VCaP (cell line): ENCODE results near the gene TCF25.
"Not testable (repeated sequence)": the region's sequence is repeated elsewhere in the genome, so short reads cannot be mapped to it uniquely, and the experiment has no call there.

Experiments used
- H3K27ac ChIP-seq: fragments of 450-650 bp; 2 replicates; pipeline ENCODE4 v1.5.1; 2017
- TF ChIP-seq, protein P1 (sequence below): fragments of 450-650 bp; conservative IDR thresholded peaks from 2 replicates; pipeline ENCODE4 v1.5.1; 2017; ENCODE audit warnings: mild to moderate bottlenecking, moderate library complexity

The TCF25 gene

GRCh38 chr16:89873972-89874689 is 739 bp downstream of the TCF25 start:
- peak overlapping the region; percentile 76 for H3K27ac ChIP-seq
- TF ChIP-seq, protein P1, sequence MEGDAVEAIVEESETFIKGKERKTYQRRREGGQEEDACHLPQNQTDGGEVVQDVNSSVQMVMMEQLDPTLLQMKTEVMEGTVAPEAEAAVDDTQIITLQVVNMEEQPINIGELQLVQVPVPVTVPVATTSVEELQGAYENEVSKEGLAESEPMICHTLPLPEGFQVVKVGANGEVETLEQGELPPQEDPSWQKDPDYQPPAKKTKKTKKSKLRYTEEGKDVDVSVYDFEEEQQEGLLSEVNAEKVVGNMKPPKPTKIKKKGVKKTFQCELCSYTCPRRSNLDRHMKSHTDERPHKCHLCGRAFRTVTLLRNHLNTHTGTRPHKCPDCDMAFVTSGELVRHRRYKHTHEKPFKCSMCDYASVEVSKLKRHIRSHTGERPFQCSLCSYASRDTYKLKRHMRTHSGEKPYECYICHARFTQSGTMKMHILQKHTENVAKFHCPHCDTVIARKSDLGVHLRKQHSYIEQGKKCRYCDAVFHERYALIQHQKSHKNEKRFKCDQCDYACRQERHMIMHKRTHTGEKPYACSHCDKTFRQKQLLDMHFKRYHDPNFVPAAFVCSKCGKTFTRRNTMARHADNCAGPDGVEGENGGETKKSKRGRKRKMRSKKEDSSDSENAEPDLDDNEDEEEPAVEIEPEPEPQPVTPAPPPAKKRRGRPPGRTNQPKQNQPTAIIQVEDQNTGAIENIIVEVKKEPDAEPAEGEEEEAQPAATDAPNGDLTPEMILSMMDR, result no peak

- H3K27ac ChIP-seq, result not testable (repeated sequence)
Measured at GRCh38 chr16:89879123-89879522, 5.7 kb downstream of the TCF25 start.

DNA sequence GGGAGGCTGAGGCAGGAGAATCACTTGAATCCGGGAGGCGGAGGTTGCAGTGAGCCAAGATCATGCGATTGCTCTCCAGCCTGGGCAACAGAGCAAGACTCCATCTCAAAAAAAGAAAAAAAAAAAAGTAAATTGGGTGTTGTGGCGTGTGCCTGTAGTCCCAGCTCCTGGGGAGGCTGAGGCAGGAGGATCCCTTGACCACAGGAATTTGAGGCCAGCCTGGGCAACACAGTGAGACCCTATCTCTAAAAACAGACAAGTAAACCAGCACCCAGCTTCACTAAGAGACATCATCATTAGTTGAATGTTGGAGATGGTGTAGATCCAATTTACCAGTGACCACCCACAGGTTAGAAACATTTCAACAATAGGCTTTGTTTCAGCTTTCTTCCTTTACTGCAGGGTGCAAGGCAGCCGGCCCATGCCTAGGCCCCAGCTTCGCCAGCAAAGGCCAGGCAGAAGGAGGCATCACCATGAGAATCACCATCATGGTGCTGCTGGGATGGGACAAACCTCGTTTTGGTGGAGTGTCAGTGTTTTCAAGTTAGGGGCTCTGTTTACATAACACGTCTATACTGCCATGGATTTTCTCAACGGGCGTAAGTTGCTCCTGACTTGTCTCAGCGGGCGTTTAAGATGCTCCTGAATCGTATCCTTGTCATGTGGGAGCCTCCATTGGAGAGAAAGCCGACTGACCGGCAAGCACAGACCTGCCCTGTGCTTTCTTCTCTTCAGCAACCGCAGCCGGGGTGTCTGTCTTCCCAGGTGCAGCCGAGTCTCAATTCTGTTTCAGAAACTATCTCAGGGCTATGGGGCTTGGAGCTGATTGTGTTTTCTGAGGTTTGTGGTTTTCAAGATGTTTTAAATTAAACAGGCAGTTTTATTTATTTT is 7.3 kb downstream of the TCF25 start:
- H3K27ac ChIP-seq, result no peak overlapping the region
- TF ChIP-seq, protein P1, result no peak

DNA sequence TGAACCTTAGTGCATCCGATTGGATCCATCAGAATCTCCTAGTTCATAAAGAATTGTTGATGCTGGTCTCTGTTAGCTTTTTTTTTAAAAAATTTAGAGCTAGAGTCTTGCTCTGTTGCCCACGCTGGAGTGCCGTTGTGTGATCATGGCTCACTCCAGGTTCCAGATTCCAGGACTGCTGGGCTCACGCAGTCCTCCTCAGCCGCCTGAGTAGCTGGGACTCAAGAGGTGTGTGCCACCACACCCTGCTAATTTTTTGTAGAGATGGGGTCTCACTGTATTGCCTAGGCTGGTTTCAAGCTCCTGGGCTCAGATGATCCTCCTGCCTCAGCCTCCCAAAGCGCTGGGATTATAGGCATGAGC is 8.0 kb downstream of the TCF25 start:
- TF ChIP-seq, protein P1, result no peak
- no peak overlapping the region for H3K27ac ChIP-seq

GRCh38 chr16:89883346-89884040 is 10.1 kb downstream of the TCF25 start:
- H3K27ac ChIP-seq, result no peak overlapping the region
- TF ChIP-seq, protein P1, result no peak

DNA sequence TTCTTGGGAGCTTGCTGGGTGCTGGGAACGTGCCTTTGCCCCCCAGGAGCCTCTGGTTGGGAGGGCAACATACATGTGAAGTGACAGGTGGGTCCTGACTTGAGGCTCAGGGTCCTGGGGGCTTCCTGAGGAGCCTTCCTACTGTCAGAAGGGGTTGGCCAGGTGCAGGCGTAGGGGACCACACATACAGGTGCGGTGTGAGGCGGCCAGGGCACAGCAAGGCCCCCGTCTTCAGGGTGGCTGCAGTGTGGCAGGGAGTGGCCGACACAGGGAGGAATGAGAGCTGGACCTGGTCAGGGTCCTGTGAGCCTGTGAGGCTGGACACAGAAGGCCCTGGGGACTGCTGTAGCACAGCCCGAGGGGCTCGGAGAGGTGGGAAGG is 10.6 kb downstream of the TCF25 start:
- no peak overlapping the region for H3K27ac ChIP-seq
- TF ChIP-seq, protein P1, result no peak

- TF ChIP-seq, protein P1, result no peak
Measured at GRCh38 chr16:89887243-89887642, 13.9 kb downstream of the TCF25 start.

More at GRCh38 chr16:89887243-89887642, 13.9 kb downstream of the TCF25 start:
- H3K27ac ChIP-seq, result no peak overlapping the region
